ENCODE data around the gene FUT7.
"Not testable (repeated sequence)": the region's sequence is repeated elsewhere in the genome, so short reads cannot be mapped to it uniquely, and the experiment has no call there.

FUT7 gene

DNA sequence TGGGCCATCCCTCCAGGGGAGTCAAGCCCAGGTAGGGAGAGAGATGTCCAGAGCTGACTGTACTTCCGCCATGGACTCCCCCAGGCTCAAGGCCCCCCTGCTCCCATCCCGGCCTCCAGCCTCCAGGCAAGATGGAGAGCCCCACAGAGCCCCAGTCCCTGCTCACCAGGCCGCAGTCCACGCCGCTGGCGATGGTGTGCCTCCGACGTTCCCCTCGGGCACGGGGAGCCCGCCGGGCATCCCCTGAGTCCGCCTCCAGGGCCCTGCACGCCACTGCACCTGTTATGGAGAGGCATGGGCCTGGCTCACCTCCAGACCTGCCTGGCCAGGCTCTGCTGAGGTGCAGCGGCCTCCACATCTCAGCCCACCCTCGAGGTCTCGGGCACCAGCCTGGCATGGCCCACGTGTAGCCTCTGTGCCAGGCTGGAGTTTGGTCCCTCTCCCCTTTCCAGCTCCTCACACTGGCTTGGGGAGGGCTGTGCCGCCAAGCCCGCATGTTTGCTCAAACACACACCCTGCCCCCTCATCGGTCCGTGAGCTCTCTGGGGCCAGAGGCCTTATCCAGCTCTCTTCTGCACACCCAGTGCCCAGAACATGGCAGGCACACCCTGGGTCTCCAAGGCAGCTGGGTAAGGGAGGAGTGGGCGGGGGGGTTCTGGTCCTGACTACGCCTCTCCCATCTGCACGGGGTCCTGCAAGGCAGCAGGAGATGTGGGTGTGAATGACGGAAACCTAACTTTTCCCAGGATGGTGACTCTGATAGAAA lies 34.4 kb upstream of the FUT7 start:
- TF ChIP-seq, protein P1, sequence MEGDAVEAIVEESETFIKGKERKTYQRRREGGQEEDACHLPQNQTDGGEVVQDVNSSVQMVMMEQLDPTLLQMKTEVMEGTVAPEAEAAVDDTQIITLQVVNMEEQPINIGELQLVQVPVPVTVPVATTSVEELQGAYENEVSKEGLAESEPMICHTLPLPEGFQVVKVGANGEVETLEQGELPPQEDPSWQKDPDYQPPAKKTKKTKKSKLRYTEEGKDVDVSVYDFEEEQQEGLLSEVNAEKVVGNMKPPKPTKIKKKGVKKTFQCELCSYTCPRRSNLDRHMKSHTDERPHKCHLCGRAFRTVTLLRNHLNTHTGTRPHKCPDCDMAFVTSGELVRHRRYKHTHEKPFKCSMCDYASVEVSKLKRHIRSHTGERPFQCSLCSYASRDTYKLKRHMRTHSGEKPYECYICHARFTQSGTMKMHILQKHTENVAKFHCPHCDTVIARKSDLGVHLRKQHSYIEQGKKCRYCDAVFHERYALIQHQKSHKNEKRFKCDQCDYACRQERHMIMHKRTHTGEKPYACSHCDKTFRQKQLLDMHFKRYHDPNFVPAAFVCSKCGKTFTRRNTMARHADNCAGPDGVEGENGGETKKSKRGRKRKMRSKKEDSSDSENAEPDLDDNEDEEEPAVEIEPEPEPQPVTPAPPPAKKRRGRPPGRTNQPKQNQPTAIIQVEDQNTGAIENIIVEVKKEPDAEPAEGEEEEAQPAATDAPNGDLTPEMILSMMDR (IDR thresholded peaks at IDR 0.05; ENCODE audit: low read depth, low read length, missing control alignments) = no peak
- no peak for DNase-seq (ENCODE audit: low read depth)
- in situ Hi-C loops (cut with HindIII; ENCODE audit: low sequenced_read_pairs) = no loop called here
- H3K4me3 ChIP-seq (ENCODE audit: low read depth, low read length) = no peak overlapping the region

DNA sequence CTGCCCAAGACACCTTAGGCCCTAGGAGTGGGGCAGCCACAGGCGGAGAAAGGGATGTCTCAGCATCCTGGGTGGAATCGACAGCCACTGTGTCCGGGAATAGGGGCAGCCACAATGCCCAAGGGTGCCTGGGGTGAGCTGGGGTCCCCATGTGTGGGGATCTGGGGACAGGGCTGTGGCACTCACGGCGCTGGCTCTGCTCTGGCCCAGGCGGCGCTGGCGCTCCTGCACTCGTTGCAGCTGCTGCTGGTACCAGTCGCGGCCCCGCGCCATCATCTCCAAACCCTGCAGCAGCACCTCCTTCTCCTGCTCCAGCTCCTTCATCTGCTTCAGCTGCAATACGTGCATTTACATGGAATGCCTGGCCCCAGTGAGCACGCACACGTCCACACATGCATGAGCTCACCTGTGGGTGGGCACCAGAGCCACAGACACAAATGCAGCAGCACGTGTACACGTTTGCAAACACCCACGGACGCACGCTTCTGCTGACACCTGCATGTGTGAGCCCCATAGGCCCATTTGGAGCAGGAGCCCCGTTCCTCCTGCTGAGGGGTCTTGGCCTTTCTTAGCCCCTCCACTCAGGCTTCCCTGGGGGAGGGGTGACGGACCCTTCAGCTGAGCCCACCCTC lies 33.6 kb upstream of the FUT7 start:
- no peak overlapping the region for H3K4me3 ChIP-seq (ENCODE audit: low read depth, low read length)
- DNase-seq (ENCODE audit: low read depth) = no peak
- in situ Hi-C loops (cut with HindIII; ENCODE audit: low sequenced_read_pairs) = no loop called here
- TF ChIP-seq, protein P1 (IDR thresholded peaks at IDR 0.05; ENCODE audit: low read depth, low read length, missing control alignments) = no peak

DNA sequence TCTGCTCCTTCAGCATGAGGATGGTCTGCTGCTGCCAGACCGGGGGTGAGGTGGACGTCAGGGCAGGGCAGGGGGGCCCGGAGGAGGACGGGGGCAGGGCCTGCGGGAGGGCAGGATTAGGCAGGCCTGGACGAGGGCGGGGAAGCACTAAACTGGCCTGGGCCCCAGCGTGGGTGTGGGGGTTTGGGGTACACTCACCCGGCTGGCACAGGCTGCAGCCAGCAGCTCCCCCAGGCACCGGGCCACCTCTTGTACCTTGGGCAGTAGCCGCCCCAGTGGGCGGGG lies 32.9 kb upstream of the FUT7 start:
- in situ Hi-C loops (cut with HindIII; ENCODE audit: low sequenced_read_pairs) = no loop called here
- DNase-seq (ENCODE audit: low read depth) = no peak
- TF ChIP-seq, protein P1 (IDR thresholded peaks at IDR 0.05; ENCODE audit: low read depth, low read length, missing control alignments) = no peak
- H3K4me3 ChIP-seq (ENCODE audit: low read depth, low read length) = no peak overlapping the region

DNA sequence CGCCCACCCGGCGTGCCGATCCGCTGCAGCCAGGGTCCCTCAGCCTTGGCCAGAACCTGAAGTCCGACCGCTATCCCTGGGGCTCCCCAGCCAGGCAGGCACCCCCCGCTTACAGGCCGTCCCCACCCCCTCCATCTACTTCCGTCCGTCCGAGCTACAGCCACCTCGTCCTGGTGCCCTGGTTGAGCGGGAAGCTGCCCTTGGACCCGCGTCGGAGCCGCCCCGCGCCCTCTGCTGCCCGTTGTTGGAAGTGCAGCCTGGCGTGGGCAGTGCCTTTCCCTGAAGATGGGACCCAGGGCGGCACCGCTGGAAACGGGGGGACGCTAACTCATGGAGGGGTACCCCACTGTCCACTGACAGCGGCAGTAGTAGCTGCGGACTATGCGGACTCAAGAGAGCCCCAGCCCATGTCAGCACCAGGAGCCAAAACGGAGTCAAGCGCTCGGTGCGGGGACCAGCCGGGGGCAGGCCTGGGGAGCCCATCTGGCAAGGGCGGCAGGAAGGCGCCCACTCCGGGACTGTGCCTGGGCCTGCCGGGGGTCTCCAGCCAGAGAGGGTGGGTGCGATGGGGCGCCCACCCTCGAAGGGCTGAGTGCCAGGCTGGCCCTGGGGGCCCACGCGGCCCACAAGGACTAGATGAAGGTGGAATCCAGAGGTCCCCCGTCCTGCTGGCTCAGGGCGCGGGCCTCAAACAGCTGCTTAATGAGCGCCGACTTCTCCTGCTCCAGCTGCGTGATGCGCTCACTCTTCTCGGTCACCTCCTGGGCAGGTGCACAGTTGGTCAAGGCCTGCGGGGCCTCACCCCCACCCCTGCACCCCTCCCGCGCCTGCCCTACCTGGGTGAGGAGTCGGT lies 32.4 kb upstream of the FUT7 start:
- no peak for DNase-seq (ENCODE audit: low read depth)
- no peak overlapping the region for H3K4me3 ChIP-seq (ENCODE audit: low read depth, low read length)
- in situ Hi-C loops (cut with HindIII; ENCODE audit: low sequenced_read_pairs) = no loop called here
- TF ChIP-seq, protein P1 (IDR thresholded peaks at IDR 0.05; ENCODE audit: low read depth, low read length, missing control alignments) = peak; percentile 94

DNA sequence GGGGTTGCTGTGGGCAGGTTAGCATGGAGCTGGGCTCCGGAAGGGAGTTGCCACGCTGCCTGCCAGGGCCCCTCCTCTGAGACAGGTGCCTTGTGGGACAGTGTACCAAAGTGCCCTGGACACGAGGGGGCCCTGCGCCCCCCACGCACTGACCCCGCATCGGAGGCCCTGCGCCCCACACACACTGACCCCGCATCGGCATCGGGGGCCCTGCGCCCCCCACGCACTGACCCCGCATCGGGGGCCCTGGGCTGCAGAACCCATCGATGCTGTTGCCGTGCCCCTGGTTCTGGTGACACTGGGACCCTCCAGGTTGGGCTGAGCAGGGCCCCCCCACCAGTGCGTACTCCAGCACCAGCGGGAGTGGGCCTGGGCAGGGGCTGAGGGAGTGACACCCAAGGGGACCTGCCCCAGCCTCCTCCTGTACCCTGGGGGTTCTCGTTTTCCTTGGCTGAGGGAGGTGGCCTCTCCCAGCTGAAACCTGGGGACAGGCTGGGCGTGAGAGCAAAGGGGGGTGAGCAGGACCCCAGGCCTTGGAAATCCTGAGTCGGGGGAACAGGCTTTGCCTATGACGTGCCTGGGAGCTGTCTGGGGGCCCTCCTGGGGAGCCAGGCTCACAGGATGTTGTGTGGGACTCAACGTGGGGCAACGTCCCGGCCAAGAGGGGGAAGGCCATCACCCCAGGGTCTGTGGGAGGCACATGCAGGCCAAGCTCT lies 31.6 kb upstream of the FUT7 start:
- H3K4me3 ChIP-seq (ENCODE audit: low read depth, low read length) = no peak overlapping the region
- DNase-seq (ENCODE audit: low read depth) = no peak
- in situ Hi-C loops (cut with HindIII; ENCODE audit: low sequenced_read_pairs) = no loop called here
- TF ChIP-seq, protein P1 (IDR thresholded peaks at IDR 0.05; ENCODE audit: low read depth, low read length, missing control alignments) = no peak

DNA sequence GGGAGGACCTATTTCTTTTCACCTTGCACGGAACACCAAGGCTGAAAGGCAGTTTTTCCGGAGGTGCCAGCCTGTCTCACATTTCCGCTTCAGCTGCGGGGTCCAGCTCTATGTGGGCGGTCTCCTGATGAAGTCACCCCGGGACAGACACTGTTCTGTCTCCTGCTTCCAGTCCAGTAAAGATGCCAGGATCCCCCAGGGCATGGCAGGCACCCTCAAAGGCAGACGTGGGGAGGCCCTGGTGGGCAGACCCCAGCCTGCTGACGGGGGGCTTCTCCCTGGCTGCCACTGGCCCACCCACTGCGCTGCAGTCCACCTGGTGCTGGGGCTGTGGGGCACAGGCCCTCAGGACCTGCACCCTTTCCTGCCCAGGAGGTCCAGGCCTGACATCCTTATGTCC lies 30.9 kb upstream of the FUT7 start:
- H3K4me3 ChIP-seq (ENCODE audit: low read depth, low read length); DNase-seq (ENCODE audit: low read depth); in situ Hi-C loops (cut with HindIII; ENCODE audit: low sequenced_read_pairs): not testable (repeated sequence)

All from astrocyte of the cerebellum (primary cell).